Rectal smooth muscle tissue (tissue), 1 donor: ENCODE measurements around the gene RANBP9.

Experiments used
- H3K27ac ChIP-seq: one replicate; pipeline ENCODE4 v1.7.0; 2013; ENCODE audit warnings: low read depth, low read length, inconsistent platforms
- H3K27me3 ChIP-seq: one replicate; pipeline ENCODE4 v1.7.0; 2013; ENCODE audit warnings: low read length; ENCODE audit not compliant: control insufficient read depth, insufficient read depth
- H3K36me3 ChIP-seq: one replicate; pipeline ENCODE4 v1.7.0; 2013; ENCODE audit warnings: low read length; ENCODE audit not compliant: control insufficient read depth, insufficient read depth
- H3K4me1 ChIP-seq: one replicate; pipeline ENCODE4 v1.7.0; 2013; ENCODE audit warnings: low read length; ENCODE audit not compliant: control insufficient read depth, insufficient read depth
- H3K4me3 ChIP-seq: one replicate; pipeline ENCODE4 v1.7.0; 2013; ENCODE audit warnings: low read length
- H3K9ac ChIP-seq: one replicate; pipeline ENCODE4 v1.7.0; 2013; ENCODE audit warnings: low read length

Gene RANBP9

DNA sequence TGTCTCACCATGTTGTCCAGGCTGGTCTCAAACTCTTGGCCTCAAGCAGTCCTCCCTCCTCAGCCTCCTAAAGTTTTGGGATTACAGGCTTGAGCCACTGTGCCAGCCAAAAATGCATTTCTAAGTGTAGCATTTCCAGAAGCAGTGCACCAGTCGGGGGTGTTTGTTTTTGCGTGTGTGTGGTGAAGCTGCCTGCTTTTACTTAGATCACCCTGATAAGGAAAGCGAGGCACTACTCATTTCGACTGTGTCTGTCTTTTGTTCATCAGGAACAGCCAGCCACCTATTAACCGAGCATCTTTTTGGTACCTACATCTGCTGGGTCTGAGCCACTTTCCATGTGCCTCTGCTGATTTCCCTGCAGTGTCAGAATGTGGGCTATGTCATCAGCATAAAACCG is 118.5 kb downstream of the RANBP9 start:
- Histone ChIP-seq H3K27ac (no peak overlapping the region), H3K4me3 (no peak overlapping the region), H3K9ac (no peak overlapping the region), H3K36me3 (peaks cover 7% of the 10 kb centered on the region), H3K4me1 (no peaks in the 10 kb centered on the region), H3K27me3 (no peaks in the 10 kb centered on the region)

DNA sequence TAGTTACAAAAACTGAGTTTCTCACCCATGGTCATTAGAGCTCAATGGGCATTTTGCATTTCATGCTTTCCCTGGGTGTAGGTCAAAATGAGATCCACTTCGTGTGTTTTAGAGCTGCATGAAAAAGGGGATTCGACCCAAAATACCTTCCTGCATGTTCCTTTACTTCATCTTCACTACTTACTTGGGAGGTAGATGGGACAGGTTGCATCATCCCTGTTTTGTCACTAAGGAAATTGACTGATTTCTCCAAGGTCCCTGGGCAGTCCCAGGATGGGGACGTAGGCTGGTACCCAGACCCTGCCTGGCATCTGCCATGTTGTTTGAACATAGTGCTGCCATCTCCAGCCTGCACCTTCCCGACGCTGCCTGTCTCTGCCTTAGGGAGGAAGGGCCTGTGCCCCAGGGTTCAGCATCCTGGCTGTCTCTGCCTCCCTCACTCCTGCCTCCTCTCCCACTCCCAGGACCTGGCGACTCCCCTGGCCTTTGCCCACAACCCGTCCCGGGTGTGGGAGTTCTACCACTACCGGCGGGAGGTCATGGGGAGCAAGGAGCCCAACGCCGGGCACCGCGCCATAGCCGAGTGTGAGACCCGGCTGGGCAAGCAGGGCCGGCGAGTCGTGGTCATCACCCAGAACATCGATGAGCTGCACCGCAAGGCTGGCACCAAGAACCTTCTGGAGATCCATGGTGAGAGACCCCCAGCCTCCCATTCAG is 120.3 kb downstream of the RANBP9 start:
- H3K36me3 ChIP-seq, result peaks cover 19% of the 10 kb centered on the region

DNA sequence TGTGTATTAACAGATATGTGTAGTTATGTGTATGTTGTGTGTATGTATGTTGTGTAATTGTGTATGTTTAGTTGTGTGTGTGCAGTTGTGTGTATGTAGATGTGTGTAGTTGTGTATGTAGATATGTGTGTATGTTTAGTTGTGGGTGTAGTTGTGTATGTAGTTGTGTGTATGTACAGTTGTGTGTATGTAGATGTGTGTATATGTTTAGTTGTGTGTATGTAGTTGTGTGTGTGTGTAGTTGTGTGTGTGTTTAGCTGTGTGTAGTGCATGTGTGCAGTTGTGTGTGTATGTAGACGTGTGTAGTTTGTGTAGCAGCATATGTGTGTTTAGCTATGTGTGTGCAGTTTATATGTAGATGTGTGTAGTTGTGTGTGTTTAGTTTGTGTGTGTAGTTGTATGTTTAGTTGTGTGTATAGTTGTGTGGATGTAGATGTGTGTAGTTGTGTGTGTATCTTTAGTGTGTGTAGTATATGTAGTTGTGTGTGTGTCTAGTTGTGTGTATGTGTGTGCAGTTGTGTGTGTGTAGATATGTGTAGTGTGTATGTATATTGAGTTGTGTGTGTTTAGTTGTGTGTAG is 121.0 kb downstream of the RANBP9 start:
- Histone ChIP-seq H3K27me3 (no peaks in the 10 kb centered on the region), H3K9ac (no peak overlapping the region), H3K27ac (no peak overlapping the region), H3K4me3 (no peak overlapping the region), H3K36me3 (peaks cover 19% of the 10 kb centered on the region), H3K4me1 (no peaks in the 10 kb centered on the region)

More for the DNA sequence above, 120.3 kb downstream of the RANBP9 start:
- no peaks in the 10 kb centered on the region for H3K4me1 ChIP-seq
- no peak overlapping the region for H3K27ac ChIP-seq
- no peaks in the 10 kb centered on the region for H3K27me3 ChIP-seq
- no peak overlapping the region for H3K9ac ChIP-seq
- no peak overlapping the region for H3K4me3 ChIP-seq

DNA sequence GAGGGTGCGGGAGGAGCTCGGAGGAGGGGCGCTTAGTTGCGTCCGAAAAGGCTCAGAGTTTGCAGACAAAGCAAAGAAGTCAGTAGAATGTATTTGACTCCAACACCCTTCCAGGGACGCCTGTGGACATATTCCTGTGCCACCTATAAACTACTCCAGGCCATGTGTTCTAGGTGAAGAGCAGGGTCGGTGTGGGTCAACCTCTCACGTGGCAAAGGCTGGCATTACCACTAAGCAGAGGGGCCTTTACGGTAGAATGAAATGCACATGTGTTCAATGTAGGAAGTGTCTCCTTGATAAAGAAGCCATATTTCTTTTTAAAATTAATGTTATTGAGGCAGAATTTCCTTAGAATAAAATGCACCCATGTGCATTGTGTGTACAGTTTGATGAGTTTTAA is 121.8 kb downstream of the RANBP9 start:
- H3K36me3 ChIP-seq, result peaks cover 19% of the 10 kb centered on the region

DNA sequence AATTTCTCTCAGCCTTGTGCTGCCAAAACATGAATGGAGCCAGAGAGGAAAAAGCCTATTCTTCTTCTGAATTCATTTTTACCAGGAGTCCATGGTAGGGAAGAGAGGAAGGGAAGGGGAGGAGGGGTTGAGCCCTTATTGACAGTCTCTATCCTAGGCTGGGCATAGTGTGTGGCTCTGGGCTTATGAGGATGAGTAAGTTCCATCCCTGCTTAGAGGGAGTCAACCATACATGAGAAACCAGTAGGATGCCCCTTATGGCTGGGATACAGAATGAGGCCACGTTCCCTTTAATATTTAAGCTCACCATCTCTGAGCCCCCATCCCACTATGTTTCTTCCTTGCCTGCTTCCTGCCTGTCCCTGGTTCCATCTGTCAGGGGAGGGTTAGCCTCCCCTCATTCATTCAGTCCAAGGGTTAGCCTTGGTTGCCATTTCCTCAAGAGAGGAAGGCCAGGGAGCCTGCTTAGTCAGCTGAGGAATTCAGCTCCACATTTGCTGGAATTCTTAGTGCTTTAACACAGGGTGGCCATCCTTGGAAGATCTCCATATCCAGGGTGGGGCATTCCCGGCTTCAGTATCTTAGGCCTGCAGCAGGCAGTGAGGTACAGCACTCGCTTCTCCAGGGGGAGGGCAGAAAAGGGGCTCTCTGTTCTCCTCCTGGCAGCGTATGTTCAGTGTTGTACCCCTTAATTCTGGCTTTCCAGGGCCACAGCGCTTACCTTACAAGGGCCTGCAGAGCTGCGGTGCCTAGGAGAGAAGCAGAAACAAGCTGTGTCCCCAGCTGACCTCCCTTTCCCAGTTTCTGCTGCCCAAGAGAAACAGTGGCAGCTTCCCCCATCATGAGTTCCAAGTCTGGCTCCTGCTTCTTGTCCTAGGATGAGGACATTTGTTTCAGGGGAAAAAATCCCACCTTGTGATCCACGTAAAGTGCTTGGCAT is 124.8 kb downstream of the RANBP9 start:
- Histone ChIP-seq H3K36me3 (peaks cover 12% of the 10 kb centered on the region), H3K27me3 (no peaks in the 10 kb centered on the region), H3K4me3 (no peak overlapping the region), H3K27ac (no peak overlapping the region), H3K9ac (no peak overlapping the region), H3K4me1 (no peaks in the 10 kb centered on the region)

More for the DNA sequence above, 121.8 kb downstream of the RANBP9 start:
- Histone ChIP-seq H3K9ac (no peak overlapping the region), H3K27me3 (no peaks in the 10 kb centered on the region), H3K4me1 (no peaks in the 10 kb centered on the region), H3K27ac (no peak overlapping the region), H3K4me3 (no peak overlapping the region)

DNA sequence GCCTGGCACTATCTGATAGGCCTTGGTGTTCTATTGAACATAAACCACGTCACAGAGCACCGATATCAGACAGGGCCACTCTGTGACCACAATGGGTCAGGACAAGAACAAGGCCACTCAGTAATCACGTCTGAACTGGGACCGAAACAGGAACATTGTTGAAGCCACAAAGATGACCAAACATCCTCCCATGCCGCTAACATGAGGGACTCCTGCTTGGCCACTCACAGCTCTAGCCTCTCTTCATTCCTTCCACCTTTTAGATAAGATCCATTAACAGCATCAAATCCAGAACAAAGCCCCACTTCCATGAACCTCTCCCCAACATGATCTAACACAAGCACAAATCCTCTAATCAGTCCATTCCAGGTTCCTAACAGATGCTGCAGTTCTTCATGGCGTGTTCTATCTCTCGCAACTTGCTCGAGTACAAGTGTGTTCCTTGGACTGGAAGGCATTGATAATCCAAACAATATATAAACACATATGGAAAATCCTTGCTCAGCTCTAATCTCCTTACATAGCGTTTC is 129.9 kb downstream of the RANBP9 start:
- no peaks in the 10 kb centered on the region for H3K27me3 ChIP-seq
- no peaks in the 10 kb centered on the region for H3K4me1 ChIP-seq

DNA sequence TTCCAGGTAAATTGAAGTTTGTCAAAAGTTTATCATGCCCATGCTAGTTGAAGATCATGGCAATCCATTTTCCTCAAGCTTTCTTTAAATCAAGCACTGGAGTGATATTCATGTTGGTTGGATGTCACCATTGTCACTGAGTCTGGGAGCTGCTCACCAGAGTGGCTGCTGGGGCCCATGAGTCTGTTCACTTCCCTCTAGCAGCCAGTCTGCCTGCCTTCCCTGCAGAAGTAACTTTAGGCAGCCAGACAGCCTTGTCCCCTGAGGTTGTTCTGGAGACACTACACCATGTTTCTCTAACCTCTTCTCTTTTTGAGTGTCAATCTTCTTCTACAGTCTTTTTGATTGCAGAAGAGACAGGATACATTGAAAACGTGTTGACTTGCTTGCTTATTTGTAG is 131.7 kb downstream of the RANBP9 start:
- Histone ChIP-seq H3K9ac (no peak overlapping the region), H3K4me3 (no peak overlapping the region), H3K4me1 (no peaks in the 10 kb centered on the region), H3K27ac (no peak overlapping the region), H3K27me3 (no peaks in the 10 kb centered on the region), H3K36me3 (no peaks in the 10 kb centered on the region)

More for the DNA sequence above, 129.9 kb downstream of the RANBP9 start:
- Histone ChIP-seq H3K4me3 (no peak overlapping the region), H3K9ac (no peak overlapping the region), H3K36me3 (peaks cover 2% of the 10 kb centered on the region), H3K27ac (no peak overlapping the region)

DNA sequence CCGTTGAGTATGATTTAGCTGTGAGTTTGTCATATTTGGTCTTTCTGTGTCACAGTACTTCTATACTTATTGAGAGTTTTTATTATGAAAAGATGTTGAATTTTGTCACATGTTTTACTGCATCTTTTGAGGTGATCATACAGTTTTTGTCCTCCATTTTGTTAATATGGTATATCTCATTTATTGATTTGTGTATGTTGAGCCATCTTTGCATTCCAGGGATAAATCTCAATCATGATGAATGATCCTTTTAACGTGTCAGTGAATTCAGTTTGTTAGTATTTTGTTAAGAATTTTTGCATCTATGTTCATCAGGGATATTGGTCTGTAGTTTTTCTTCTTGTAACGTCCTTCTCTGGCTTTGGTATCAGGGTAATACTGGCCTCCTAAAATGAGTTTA is 133.7 kb downstream of the RANBP9 start:
- H3K4me1 ChIP-seq, result peaks cover 5% of the 10 kb centered on the region
- no peak overlapping the region for H3K4me3 ChIP-seq
- no peak overlapping the region for H3K9ac ChIP-seq
- H3K36me3 ChIP-seq, result no peaks in the 10 kb centered on the region
- H3K27ac ChIP-seq, result no peak overlapping the region
- H3K27me3 ChIP-seq, result no peaks in the 10 kb centered on the region

DNA sequence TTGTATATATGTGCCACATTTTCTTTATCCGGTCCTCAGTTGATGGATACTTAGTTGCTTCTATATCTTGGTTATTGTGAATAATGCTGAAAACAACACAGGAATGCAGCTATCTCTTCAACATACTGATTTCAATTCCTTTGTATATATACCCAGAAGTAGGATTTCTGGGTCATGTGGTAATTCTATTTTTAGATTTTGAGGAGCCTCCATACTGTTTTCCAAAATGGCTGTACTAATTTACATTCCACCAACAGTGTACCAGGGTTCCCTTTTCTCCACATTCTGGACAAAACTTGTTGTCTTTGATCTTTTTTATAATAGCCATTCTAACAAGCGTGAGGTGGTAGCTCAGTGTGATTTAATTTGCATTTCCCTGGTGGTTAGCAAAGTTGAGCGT is 135.6 kb downstream of the RANBP9 start:
- peaks cover 5% of the 10 kb centered on the region for H3K4me1 ChIP-seq

DNA sequence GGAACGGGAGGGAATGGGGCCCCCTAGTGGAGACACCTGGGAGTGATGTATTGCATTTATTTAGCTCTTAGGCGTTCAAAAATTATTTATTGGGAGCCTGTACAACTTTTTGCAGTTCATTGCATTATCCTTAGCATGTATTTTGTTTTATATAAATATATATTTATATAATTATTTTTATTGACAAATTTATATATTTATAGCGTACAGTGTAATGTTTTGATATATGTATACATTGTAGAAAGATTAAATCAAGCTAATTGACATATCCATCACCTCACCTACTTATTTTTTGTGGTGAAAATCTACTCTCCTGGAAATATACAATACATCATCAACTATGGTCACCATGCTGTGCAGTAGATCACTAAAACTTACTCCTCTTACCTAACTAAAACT is 136.3 kb downstream of the RANBP9 start:
- no peaks in the 10 kb centered on the region for H3K27me3 ChIP-seq
- peak overlapping the region; percentile 86 for H3K9ac ChIP-seq
- H3K36me3 ChIP-seq, result no peaks in the 10 kb centered on the region
- H3K4me3 ChIP-seq, result peak overlapping the region; percentile 78
- peak overlapping the region; percentile 96 for H3K27ac ChIP-seq
- H3K4me1 ChIP-seq, result peaks cover 5% of the 10 kb centered on the region

More for the DNA sequence above, 135.6 kb downstream of the RANBP9 start:
- no peaks in the 10 kb centered on the region for H3K36me3 ChIP-seq
- H3K4me3 ChIP-seq, result no peak overlapping the region
- H3K27ac ChIP-seq, result no peak overlapping the region
- H3K27me3 ChIP-seq, result no peaks in the 10 kb centered on the region
- no peak overlapping the region for H3K9ac ChIP-seq

DNA sequence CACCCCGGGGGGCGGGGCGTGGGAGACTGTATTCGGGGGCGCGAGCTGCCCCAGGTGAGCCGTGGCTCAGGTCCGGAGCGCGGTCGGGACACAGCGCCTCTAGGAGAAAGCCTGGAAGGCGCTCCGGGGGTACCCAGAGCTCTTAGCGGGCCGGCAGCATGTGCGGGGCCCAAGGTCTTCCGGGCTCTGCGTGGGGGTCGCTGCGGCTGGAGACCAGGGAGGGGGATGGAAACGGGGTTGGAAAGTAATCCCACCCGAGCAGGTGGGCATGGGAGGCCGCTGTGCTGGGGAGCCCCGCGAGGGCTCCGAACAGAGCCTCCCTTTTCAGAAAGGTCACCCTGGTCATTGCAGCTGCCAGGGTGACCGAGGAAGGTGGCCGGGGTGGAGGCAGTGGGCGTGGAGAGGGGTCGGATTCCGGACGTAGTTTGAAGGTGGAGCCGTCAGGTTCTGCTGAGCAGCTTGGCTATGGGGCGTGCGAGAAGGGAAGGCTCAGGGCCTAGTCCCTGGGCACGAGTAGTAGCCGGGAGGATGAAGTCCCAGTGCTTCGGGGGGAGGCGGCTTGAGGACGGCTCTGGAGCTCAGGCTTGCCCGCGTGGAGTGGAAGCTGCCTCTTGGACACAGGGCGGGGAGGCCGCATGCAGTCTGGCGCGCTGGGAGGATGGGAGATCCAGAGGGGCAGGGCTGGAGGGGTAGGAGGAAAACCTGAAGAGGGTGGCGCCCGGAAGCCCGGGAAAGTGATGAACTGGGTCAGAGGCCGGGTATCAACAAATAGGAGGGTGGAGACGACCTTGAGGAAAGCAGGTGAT is 136.9 kb downstream of the RANBP9 start, which contains the start of gene SIRT5:
Gene SIRT5, plus strand, starts transcription at position 31 of the 806 bp plus-strand sequence. CDS start 9,510 bp downstream, outside the sequence.
- H3K27me3 ChIP-seq, result no peaks in the 10 kb centered on the region
- H3K27ac ChIP-seq, result peak within 1 kb of the TSS; percentile 96
- H3K4me1 ChIP-seq, result peaks cover 5% of the 10 kb centered on the region
- H3K36me3 ChIP-seq, result no peaks in the 10 kb centered on the region
- H3K9ac ChIP-seq, result peak within 1 kb of the TSS; percentile 86
- peak within 1 kb of the TSS; percentile 78 for H3K4me3 ChIP-seq
